H9 (cell line): ENCODE measurements around the gene CCDC110. TPM values are rescaled to one million over a fixed set of nuclear protein-coding genes. Genes with fewer than 3 reads are reported as not detected.

Source experiments
- DNase-seq: peaks from one replicate; pipeline ENCODE4 v3.0.0-alpha.2; 2017
- H2AFZ ChIP-seq: one replicate; pipeline ENCODE4 v1.6.1; 2013; ENCODE audit warnings: mild to moderate bottlenecking, low read length, control low read depth, moderate library complexity
- H2AK5ac ChIP-seq: 2 replicates; pipeline ENCODE4 v1.6.1; 2013; ENCODE audit warnings: low read length, control low read depth, mixed read lengths; ENCODE audit not compliant: insufficient read length
- H2BK120ac ChIP-seq: one replicate; pipeline ENCODE4 v1.6.1; 2013; ENCODE audit warnings: low read depth, mild to moderate bottlenecking, low read length, control low read depth, inconsistent platforms; ENCODE audit not compliant: poor library complexity, severe bottlenecking
- H2BK12ac ChIP-seq: 2 replicates; pipeline ENCODE4 v1.6.1; 2013; ENCODE audit warnings: low read length, control low read depth, mixed read lengths, low read depth; ENCODE audit not compliant: insufficient read length
- H2BK15ac ChIP-seq: 2 replicates; pipeline ENCODE4 v1.6.1; 2013; ENCODE audit warnings: low read depth, low read length, control low read depth
- H2BK20ac ChIP-seq: one replicate; pipeline ENCODE4 v1.6.1; 2013; ENCODE audit warnings: low read depth, mild to moderate bottlenecking, low read length, control low read depth, inconsistent platforms; ENCODE audit not compliant: poor library complexity, severe bottlenecking
- H2BK5ac ChIP-seq: 2 replicates; pipeline ENCODE4 v1.6.1; 2013; ENCODE audit warnings: low read length, control low read depth, mixed read lengths; ENCODE audit not compliant: insufficient read length
- H3K14ac ChIP-seq: 2 replicates; pipeline ENCODE4 v1.6.1; 2013; ENCODE audit warnings: low read length, control low read depth; ENCODE audit not compliant: insufficient read depth
- H3K18ac ChIP-seq: 2 replicates; pipeline ENCODE4 v1.6.1; 2013; ENCODE audit warnings: low read depth, mild to moderate bottlenecking, mixed read lengths, low read length, control low read depth; ENCODE audit not compliant: insufficient read length
- H3K23ac ChIP-seq: 2 replicates; pipeline ENCODE4 v1.6.1; 2013; ENCODE audit warnings: low read length, control low read depth, mixed read lengths, low read depth; ENCODE audit not compliant: insufficient read length
- H3K23me2 ChIP-seq: 2 replicates; pipeline ENCODE4 v1.6.1; 2013; ENCODE audit warnings: low read depth, mild to moderate bottlenecking, mixed read lengths, low read length, control low read depth; ENCODE audit not compliant: insufficient read length, poor library complexity, severe bottlenecking
- H3K27ac ChIP-seq: 2 replicates; pipeline ENCODE4 v1.5.1; 2013; ENCODE audit warnings: low read length, control low read depth, mixed read lengths, low read depth; ENCODE audit not compliant: insufficient read length
- H3K27me3 ChIP-seq: 2 replicates; pipeline ENCODE4 v1.6.1; 2013; ENCODE audit warnings: low read length, control low read depth, inconsistent platforms; ENCODE audit not compliant: insufficient read depth
- H3K4ac ChIP-seq: 2 replicates; pipeline ENCODE4 v1.6.1; 2013; ENCODE audit warnings: low read depth, mild to moderate bottlenecking, control low read depth, inconsistent platforms, low read length, moderate library complexity
- H3K4me1 ChIP-seq: 2 replicates; pipeline ENCODE4 v1.6.1; 2013; ENCODE audit warnings: low read length, control low read depth, inconsistent platforms; ENCODE audit not compliant: insufficient read depth
- H3K4me2 ChIP-seq: 2 replicates; pipeline ENCODE4 v1.6.1; 2013; ENCODE audit warnings: low read length, control low read depth, mixed read lengths; ENCODE audit not compliant: insufficient read length, insufficient read depth
- H3K56ac ChIP-seq: 2 replicates; pipeline ENCODE4 v1.6.1; 2013; ENCODE audit warnings: low read depth, mild to moderate bottlenecking, mixed read lengths, low read length, control low read depth; ENCODE audit not compliant: insufficient read length
- H3K79me1 ChIP-seq: 2 replicates; pipeline ENCODE4 v1.6.1; 2013; ENCODE audit warnings: low read depth, mild to moderate bottlenecking, moderate library complexity, low read length, control low read depth, inconsistent platforms; ENCODE audit not compliant: insufficient read depth, poor library complexity, severe bottlenecking
- H3K79me2 ChIP-seq: 2 replicates; pipeline ENCODE4 v1.6.1; 2013; ENCODE audit warnings: low read length, control low read depth, inconsistent platforms; ENCODE audit not compliant: insufficient read depth
- H3K9ac ChIP-seq: 2 replicates; pipeline ENCODE4 v1.6.1; 2013; ENCODE audit warnings: low read length, control low read depth, mixed read lengths; ENCODE audit not compliant: insufficient read length; ENCODE audit errors: extremely low read depth
- H3K9me3 ChIP-seq: one replicate; pipeline ENCODE4 v1.6.1; 2013; ENCODE audit warnings: low read depth, low read length, inconsistent platforms; ENCODE audit not compliant: control insufficient read depth
- H3T11ph ChIP-seq: one replicate; pipeline ENCODE4 v1.6.1; 2013; ENCODE audit warnings: mild to moderate bottlenecking, low read length, control low read depth, inconsistent platforms
- H4K20me1 ChIP-seq: one replicate; pipeline ENCODE4 v1.6.1; 2013; ENCODE audit not compliant: control insufficient read depth, insufficient read length, insufficient read depth
- H4K5ac ChIP-seq: 2 replicates; pipeline ENCODE4 v1.6.1; 2013; ENCODE audit warnings: low read depth, mild to moderate bottlenecking, mixed read lengths, low read length, control low read depth; ENCODE audit not compliant: insufficient read length
- H4K8ac ChIP-seq: replicated peaks from 2 replicates; pipeline ENCODE4 v1.6.1; 2013; ENCODE audit warnings: low read length, control low read depth, mixed read lengths, low read depth; ENCODE audit not compliant: insufficient read length
- H4K91ac ChIP-seq: 2 replicates; pipeline ENCODE4 v1.6.1; 2013; ENCODE audit warnings: low read depth, mild to moderate bottlenecking, moderate library complexity, mixed read lengths, low read length, control low read depth; ENCODE audit not compliant: insufficient read length
- H3K27ac Mint-ChIP-seq, 3 experiments: 2 replicates in 2 of 3; 3 replicates in 1 of 3; pipeline ENCODE4 v1.8.0; 2020 to 2021; ENCODE audit warnings: mixed read lengths in 3 of 3, mild to moderate bottlenecking in 1 of 3, moderate library complexity in 1 of 3
- H3K27me3 Mint-ChIP-seq: 2 replicates; pipeline ENCODE4 v1.8.0; 2021; ENCODE audit warnings: low read depth, mild to moderate bottlenecking, moderate library complexity, mixed read lengths
- H3K36me3 Mint-ChIP-seq, 3 experiments: 2 replicates in 2 of 3; 3 replicates in 1 of 3; pipeline ENCODE4 v1.8.0; 2020 to 2021; ENCODE audit warnings: low read depth in 3 of 3, mixed read lengths in 3 of 3; ENCODE audit not compliant: insufficient read depth in 1 of 3
- H3K4me1 Mint-ChIP-seq, 2 experiments: 2 replicates each; pipeline ENCODE4 v1.8.0; 2020; ENCODE audit warnings: mixed read lengths in 2 of 2
- H3K4me3 Mint-ChIP-seq, 2 experiments: 2 replicates in 1 of 2; 3 replicates in 1 of 2; pipeline ENCODE4 v1.8.0; 2020 to 2021; ENCODE audit warnings: mild to moderate bottlenecking in 2 of 2, mixed read lengths in 2 of 2, moderate library complexity in 1 of 2
- H3K9me3 Mint-ChIP-seq, 2 experiments: 2 replicates in 1 of 2; 3 replicates in 1 of 2; pipeline ENCODE4 v1.8.0; 2020; ENCODE audit warnings: mild to moderate bottlenecking in 2 of 2, mixed read lengths in 2 of 2, moderate library complexity in 1 of 2
- total RNA-seq: library from RNA; stranded (reverse); gene quantifications from 2 replicates; pipeline ENCODE4 v1.2.1, GENCODE V29; 2021
- TF ChIP-seq, protein P1 (sequence below): fragments of 200-600 bp; sonication (generic); conservative IDR thresholded peaks from 3 replicates; pipeline ENCODE4 v1.8.0; 2021; ENCODE audit warnings: antibody characterized with exemption, mild to moderate bottlenecking

CCDC110 gene
- total RNA-seq, 1 experiment from 2014 or later: 2.3 TPM

DNA sequence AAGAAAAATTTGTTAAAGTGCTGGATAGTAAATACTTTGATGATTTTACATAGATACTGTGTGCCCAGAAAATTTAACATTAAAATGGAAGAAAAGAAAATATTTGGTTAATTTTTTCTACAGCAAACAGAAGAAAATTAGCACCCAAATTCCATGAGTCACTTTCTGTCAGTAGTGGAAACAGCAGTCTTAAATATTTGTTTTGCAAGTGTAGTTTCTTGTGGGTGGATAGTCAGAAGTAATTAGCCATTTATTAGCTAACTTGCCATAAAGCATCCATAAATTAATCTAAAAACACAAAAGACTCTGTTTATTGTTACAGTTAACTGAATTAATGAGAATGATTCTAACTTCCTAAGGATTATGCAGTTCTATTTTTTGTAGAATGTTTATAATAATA lies 36.1 kb downstream of the CCDC110 start:
- no peak overlapping the region for H2BK5ac ChIP-seq
- H3K27me3 Mint-ChIP-seq: no peaks in the 10 kb centered on the region
- no peak overlapping the region for H3K9ac ChIP-seq
- no peak for DNase-seq
- no peak overlapping the region for H2AFZ ChIP-seq
- no peak overlapping the region for H3T11ph ChIP-seq
- H2BK15ac ChIP-seq: no peak overlapping the region
- H3K23me2 ChIP-seq: no peaks in the 10 kb centered on the region
- H3K4me1 Mint-ChIP-seq: no peaks in the 10 kb centered on the region
- H3K79me2 ChIP-seq: no peaks in the 10 kb centered on the region
- no peaks in the 10 kb centered on the region for H3K4me1 ChIP-seq
- H3K9me3 ChIP-seq: no peaks in the 10 kb centered on the region
- no peak overlapping the region for H3K4me2 ChIP-seq
- H3K4me3 Mint-ChIP-seq: no peak overlapping the region
- no peaks in the 10 kb centered on the region for H4K20me1 ChIP-seq
- no peak overlapping the region for H2AK5ac ChIP-seq
- H3K9me3 Mint-ChIP-seq: no peaks in the 10 kb centered on the region
- no peak overlapping the region for H2BK12ac ChIP-seq
- no peak overlapping the region for H3K56ac ChIP-seq
- no peaks in the 10 kb centered on the region for H3K79me1 ChIP-seq
- no peaks in the 10 kb centered on the region for H3K36me3 Mint-ChIP-seq
- H3K14ac ChIP-seq: no peak overlapping the region
- H3K27ac ChIP-seq: no peak overlapping the region
- H3K27ac Mint-ChIP-seq: no peak overlapping the region
- no peak overlapping the region for H4K91ac ChIP-seq
- H4K5ac ChIP-seq: no peak overlapping the region
- H3K18ac ChIP-seq: no peak overlapping the region
- H2BK120ac ChIP-seq: no peak overlapping the region
- H3K23ac ChIP-seq: no peak overlapping the region
- no peaks in the 10 kb centered on the region for H3K27me3 ChIP-seq
- H4K8ac ChIP-seq: no peak overlapping the region
- TF ChIP-seq, protein P1, sequence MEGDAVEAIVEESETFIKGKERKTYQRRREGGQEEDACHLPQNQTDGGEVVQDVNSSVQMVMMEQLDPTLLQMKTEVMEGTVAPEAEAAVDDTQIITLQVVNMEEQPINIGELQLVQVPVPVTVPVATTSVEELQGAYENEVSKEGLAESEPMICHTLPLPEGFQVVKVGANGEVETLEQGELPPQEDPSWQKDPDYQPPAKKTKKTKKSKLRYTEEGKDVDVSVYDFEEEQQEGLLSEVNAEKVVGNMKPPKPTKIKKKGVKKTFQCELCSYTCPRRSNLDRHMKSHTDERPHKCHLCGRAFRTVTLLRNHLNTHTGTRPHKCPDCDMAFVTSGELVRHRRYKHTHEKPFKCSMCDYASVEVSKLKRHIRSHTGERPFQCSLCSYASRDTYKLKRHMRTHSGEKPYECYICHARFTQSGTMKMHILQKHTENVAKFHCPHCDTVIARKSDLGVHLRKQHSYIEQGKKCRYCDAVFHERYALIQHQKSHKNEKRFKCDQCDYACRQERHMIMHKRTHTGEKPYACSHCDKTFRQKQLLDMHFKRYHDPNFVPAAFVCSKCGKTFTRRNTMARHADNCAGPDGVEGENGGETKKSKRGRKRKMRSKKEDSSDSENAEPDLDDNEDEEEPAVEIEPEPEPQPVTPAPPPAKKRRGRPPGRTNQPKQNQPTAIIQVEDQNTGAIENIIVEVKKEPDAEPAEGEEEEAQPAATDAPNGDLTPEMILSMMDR: no peak
- no peak overlapping the region for H2BK20ac ChIP-seq
- H3K4ac ChIP-seq: no peak overlapping the region
